Non-pigmented ciliary epithelial cell (primary cell): ENCODE measurements around the gene TOMM20.
"Not testable (repeated sequence)": the region's sequence is repeated elsewhere in the genome, so short reads cannot be mapped to it uniquely, and the experiment has no call there.

Experiments
- DNase-seq: peaks from one replicate; pipeline ENCODE4 v3.0.0-alpha.2; 2010; ENCODE audit warnings: low read depth

The TOMM20 gene

DNA sequence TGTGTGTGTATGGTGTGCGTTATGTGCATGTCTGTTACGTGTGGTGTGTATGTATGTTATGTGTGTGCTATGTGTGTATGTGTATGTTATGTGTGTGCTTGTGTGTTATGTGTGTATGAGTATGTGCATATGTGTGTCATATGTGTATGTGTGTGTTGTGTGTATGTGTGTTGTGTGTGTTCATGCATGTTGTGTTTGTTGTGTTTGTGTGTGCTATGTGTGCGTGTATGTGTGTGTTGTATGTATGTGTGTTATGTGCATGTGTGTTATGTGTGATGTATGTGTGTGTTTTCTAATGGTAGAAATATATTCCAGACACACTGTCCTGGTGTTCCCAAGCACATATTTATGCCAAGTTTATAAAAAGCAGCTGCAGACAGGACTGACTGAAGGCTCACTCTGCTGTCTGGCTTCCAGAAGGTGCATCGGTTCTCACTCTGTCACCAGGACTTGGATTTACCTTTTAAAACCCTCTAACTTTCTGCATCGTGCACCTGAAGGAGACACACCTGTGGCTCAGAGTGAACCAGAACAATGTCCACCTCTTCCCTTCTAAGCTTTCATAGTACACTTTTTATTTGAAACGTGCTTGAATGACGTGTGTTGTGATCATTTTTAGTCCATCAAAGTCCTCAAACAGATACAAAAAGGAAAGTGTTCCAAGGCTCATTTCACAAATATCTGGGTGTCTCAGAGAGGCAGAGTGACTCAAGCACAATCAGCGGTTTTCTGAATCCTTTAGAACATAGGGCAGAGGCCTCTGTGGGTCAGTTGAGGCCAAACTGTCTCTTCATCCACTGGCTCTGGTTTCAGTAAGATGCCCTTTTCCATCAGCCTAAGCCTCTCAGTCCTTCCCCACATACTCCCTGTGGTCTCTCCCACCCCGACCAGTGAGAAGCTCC, 49.9 kb downstream of the TOMM20 start:
- no peak for DNase-seq

DNA sequence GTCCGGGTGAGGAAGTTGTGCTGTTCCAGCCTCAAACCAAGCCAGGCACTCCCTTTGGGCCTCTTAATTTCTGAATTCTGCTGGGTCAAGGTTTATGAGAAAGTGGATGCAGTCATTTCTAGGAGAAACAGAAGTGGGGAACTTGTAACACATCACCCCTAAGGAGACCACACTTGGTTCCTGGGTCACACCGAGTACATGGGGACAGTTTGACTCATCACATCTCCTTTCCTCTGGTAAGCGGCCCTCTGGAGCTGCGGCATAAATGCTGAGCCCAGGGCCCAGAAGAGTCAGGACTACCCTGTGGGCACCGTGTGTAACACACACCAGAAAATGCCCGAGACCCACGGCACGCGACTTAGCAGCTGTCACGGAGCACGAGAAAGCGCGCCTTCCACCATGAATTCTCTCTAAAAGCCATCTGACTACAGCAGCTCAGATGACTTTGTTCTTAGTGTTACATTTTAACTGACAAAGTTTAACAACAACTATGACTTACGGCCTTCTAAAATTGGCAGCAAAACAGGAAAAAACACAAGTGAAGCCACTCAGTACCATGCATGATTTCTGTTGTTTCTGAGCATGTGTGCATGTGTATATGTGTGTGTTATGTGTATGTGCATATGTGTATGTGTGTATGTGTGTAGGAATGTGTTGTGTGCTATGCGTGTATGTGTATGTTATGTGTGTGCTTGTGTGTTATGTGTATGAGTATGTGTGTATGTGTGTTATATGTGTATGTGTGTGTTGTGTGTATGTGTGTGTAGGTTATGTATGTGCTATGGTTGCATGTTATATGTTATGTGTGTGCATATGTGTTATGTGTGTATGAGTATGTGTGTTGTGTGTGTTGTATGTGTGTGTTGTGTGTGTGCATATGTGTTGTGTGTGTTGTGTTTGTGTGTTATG, 50.8 kb downstream of the TOMM20 start:
- DNase-seq, result no peak

DNA sequence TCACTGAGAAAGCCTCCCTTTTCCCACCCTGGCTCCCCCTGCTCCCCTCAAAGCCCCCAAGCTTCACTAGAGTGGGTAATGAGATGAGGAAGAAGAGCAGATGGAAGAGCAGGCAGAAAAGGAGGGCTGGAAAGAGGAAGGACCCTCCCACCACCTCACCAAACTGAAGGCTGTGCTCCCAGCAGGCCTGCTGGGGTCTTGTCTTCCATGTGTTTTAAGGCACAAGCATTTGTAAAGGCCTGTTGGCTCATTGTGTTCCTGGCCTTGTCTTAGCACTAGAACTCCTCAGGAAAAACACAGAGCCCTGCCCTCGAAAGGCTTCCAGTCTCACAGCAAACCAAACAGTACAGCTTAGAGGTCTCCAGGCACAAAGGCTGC, 51.5 kb downstream of the TOMM20 start:
- no peak for DNase-seq

DNA sequence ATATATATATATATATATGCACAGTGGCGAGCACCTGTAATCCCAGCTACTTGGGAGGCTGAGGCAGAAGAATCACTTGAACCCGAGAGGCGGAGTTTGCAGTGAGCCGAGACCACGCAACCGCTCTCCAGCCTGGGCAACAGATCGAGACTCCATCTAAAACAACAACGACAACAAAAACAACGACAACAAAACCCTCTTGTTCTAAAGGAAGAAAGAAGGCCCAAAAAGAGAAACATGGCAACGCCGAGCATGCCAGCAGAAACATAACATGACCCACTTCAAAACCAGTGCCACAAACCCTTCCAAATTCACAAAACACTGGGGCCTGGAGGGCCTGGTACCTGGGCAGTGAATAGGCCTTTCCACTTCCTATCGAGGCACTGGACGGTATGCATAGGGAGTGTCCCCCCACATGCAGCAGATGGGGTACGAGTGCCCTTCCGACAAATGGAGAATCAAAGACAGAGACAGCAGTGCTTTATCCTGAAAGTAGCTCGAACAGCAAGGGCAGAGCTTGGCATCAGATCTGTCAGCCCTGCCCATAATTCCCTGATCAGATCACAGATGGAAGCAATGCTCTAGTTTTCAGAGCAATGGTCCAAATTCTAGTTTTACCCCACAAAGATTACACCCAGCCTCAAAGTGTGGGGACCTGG, 52.0 kb downstream of the TOMM20 start:
- DNase-seq, result no peak

DNA sequence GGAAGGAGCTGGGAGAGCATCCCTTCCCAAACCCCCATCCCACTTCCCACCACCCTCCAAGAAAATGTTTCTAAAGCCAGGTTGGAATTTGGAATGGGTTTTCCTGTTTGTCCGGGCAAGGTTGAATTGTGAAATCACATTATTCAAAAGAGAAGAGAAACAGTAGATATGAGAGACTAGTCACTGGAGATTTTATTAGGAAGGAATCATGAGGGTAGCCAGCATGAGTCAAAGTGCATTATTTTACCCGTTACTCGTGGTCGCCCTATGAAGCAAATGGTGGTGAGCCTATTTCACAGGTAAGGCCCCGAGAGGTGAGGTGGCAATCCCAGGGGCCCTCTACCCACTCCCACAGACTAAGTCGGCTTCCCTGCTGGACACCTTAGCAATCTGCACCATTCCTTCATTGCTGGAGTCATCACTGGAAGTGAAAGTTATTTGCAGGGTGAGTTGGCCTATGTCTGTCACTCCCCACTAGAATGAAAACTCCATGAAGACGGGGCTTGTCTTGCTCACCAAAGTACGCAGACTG, 52.8 kb downstream of the TOMM20 start:
- DNase-seq, result no peak

DNA sequence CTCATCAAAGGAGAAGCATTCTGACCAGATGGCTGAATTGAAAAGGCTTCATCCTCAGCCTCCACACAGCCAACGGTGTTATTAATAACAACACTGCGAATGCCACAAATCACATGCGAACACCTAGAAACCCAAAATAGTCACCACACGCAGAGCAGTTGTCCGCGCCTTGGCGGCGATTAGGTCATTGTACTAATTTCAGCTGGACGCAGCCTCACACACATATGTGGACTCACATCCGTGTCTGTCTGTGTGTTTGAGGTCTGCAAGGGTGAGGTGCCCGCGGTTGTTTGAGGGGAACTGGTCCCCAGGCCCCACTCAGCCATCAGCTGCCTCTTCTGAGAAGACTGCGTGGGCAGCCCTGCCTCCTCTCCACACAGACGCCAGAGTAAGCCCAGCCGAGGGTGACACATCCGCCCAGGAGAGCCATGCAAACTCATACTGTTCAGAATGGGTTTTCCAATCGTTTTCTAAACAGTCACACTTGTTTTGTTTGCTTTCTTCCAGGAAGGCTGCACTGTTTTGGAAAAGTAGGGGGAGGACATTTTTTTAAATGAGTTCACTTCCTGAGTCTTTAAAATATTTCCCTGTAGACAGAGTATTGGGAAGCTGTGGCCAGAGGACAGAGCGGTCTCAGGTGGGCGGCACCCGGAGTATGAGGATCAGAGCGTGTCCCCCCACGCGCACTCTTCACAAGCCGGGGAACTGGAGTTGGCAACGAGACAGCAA, 53.4 kb downstream of the TOMM20 start:
- DNase-seq, result no peak

DNA sequence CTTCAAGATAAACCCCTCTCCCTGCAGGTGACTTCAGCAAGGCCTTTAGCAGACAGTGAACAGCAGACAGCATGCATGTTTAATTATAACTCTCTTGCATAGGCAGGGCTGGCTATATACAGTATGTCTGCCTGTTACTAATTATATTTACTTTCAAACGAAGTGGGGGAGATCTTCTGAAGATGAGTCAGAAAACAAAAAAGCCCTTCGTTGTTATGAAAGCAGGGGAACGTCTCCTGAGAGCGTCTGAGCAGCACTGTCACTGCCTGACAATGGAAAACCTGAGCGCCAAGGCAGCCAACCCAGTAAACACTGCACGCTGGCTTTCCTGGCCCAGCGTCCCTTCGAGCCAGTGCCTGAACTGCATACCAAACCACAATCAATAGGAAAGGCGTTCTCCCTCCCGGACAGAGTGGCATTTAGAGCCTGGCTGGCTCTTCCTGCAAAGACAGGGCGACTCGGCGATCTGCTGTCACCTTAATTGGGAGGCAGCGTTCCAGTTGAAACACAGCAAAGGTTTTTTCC, 54.1 kb downstream of the TOMM20 start:
- no peak for DNase-seq

DNA sequence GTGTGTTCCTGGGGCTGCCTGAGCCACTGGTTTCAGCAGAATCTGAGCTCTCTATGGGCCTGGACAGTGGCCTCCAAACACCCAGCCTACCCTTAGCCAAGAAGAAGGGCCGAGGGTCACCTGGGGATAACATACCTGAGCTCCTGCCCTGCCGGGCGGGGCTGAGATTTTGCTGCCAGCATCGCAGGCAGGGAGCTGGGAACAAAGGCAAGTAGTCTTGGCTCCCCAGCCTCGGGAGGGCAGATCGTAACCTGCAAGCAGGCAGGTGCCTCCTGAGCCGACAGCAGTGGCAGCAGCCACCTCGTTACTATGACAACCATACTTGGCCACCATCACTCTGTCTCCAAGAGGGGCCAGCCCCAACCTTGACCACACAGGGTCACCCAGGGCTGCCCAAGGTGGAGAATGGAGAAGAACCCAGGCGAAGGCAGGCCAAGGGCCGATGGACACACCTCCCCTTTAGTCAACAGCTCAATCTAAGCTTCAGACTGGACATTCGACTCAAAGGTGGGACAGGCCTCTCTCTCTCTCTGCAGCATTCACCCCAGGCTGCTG, 54.6 kb downstream of the TOMM20 start:
- no peak for DNase-seq

DNA sequence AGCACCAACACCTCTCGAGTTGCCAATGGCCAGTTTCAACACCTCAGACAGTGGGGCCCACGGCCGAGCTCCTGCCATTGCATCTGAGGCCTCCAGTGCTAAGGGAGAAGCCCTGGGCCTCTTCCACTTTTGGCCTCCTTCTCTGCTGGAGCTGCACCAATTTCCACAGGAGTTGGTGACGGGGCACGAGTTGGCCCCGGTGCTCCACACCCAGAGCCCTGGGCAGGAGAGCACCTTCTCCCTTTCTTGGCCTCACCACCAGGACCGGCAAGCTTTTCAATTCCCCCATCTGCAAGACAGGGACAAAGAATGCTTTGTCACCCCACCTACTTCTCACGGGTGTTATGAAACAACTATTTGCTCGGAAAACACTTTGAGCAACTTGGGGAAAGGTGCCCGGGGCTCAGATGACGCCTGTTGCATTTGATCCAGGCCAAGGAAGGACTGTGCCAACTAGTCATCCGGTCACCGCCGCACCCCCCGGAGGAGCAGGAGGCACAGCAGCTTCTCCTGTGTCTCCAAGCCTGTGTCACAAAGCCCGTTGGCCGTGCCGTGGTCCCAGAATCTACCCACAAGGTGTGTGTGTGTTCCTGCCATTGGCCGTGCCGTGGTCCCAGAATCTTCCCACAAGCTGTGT, 55.2 kb downstream of the TOMM20 start:
- no peak for DNase-seq

DNA sequence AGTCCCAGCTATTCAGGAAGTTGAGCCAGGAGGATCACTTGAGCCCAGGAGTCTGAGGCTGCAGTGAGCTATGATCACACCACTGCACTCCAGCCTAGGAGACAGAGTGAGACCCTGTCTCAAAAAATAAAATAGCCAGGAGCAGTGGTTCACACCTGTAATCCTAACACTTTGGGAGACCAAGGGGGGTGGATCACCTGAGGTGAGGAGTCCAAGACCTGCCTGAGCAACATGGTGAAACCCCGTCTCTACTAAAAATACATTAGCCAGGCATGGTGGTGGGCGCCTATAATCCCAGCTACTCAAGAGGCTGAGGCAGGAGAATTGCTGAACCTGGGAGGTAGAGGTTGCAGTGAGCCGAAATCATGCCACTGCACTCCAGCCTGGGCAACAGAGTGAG, 56.1 kb downstream of the TOMM20 start:
- DNase-seq, result not testable (repeated sequence)

DNA sequence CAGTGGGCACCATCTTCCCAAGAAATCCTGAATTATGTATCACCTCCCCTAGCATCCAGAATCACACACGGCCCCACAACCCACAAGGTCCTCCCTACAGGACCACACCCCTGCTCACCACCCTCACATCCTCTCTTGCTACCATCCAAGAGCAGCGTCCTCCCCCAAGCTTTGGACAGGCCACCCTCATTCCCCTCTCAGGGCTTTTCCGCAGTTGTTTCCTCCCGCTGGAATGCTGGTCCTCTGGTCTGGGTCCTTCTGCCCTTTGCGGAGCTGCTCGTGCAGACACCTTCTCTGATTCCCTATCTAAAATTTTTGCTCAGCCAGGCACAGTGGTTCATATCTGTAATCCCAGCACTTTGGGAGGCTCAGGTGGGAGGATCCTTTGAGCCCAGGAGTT, 56.5 kb downstream of the TOMM20 start:
- DNase-seq, result no peak

DNA sequence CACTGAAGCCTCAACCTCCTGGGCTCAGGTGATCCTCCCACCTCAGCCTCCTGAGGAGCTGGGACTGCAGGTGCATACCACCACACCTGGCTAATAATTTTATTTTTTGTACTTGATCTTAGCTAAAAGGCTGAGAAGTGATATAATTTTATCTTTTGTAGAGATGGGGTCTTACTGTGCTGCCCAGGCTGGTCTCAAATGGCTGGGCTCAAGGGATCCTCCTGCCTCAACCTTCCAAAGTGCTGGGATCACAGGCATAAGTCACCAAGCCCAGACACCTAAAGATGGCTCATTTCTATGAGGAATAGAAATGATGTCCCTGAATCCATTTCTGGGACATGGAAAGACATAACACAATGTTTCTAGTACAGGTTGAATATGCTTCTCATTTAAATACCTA, 57.8 kb downstream of the TOMM20 start:
- DNase-seq, result no peak

DNA sequence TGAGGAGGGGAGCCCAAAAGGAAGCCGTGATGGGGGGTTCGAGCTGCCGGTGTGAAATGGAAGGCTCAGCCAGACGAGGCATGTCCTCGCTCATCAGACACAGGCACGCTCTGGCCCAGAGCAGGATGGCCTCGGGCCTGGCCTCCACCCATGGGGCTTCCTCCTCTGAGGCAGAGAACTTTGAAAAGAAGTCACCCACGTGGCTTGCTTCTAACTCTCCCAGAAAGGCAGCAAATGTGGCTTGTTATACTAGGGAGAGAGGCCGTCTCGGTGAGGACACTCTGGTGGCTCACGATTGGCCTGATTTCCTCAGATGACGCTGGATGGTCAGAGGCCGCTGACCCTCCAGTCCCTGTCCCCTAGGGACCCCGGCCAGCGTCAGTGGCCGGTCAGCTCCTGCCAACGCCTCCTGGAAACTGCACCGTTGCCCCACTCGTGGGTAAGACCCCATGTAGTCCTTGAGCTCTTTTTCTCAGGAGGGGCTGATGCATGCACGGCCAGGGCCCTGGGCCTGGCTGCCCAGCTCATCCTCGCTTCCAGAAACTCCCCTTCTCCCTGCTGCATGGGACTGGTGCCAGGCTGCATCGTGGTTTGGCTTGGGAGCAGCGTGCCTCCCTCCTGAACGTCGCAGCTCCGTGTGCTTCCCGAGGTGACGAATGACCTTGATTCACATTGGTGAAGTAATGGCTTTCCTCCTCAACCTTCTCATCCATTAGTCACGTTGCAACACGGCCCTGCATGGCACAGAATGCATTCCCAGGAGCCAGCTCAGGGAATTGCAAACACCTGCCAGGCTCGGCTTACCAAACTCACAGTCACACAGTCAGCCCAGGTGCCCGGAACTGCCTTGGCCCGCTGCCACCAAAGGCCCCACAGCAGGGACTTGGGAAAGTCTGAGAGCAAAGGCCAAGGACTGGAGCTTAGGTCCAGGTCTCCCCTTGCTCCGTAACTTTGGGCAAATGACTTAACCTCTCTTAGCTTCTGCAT, 58.8 kb downstream of the TOMM20 start:
- no peak for DNase-seq

DNA sequence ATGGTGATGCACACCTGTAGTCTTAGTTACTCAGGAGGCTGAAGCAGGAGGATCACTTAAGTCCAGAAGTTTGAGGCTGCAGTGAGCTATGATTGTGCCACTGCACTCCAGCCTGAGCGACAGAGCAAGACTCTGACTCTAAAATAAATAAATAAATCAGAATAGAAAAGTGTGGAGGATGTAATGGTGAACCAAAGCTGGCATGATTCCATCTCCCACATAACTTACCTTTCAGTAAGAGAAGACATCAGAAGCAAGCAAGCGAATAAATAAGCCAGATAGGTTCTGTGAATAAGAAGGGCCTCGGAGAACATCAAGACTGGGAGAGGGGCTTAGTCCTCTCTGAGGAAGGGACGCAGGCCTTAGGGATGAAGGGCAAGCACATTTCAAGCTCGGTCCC, 59.5 kb downstream of the TOMM20 start:
- DNase-seq, result no peak

DNA sequence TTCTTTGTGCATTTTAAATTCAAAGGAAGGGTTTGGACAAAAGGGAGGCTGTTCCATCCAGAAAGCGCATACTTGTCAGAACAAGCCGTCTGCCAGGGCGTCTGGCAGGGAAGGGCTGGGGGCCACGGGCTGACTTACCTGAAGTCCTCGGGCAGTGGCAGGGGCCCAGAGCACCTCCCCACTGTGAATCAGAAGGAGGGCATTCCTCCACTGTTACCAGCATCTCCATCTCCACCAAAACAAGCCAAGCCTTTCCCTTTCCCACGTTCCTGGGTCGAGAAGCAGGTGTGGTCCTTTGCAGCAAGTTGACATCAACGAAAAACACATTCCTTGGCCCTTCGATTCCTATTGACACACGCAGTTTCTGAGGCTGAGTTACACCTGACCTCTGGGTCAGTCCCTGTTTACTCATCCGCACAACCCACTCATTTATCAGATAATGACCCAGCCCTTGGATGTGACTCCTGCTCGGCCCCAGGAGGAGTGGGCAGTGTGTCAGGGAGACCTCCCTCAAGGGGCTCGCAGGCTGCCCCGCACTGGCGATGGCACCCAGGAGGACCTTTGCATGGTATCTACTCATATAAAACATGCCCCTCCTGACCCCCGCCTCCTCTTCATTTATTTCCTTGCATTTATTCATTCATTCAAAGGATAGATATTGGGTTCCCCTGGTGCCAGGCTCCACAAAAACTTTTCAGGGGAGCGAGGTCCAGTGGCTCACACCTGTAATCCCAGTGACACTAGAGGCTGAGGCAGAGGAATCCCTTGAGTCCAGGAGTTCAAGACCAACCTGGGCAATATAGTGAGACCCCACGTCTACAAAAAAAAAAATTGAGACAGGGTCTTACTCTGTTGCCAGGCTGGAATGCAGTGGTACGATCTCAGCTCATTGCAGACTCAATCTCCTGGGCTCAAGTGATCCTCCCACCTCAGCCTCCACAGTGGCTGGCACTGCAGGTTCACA, 60.2 kb downstream of the TOMM20 start:
- DNase-seq, result no peak

DNA sequence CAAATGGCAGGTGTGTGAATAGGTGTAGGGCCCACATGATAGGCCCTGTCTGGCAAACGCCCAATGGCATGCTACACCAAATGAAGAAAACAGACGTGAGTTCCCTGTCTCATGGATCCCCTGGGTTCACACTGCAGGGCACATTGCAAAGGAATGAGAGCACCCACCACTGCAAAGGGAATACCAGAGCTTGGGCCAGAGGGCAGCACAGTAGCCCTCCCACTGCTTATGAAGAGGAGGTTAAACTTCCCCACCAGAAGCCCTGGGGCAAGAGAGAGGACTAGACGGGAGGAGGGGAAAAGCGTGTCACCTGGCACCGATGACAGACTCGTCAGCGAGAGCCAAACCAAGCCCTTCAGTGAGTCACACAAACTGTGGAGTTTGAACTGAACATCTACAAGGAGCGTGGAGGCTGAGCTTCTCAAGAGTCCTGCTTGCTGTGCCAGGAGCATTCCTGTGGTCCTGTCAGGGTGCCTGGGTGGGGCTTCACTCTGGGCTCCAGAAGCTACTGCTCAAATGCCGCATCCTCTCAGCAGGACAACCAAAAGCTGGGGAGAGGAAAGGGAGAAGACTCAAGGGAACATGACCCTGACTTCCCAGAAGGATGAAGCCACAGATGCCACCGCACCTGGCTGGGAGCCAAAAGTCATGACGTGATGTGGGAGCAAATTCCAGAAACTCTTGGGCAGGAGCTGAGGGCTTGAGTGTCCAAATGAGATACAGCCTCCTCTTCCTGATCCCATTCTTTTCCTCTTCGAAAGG, 61.1 kb downstream of the TOMM20 start:
- peak; percentile 94 for DNase-seq

DNA sequence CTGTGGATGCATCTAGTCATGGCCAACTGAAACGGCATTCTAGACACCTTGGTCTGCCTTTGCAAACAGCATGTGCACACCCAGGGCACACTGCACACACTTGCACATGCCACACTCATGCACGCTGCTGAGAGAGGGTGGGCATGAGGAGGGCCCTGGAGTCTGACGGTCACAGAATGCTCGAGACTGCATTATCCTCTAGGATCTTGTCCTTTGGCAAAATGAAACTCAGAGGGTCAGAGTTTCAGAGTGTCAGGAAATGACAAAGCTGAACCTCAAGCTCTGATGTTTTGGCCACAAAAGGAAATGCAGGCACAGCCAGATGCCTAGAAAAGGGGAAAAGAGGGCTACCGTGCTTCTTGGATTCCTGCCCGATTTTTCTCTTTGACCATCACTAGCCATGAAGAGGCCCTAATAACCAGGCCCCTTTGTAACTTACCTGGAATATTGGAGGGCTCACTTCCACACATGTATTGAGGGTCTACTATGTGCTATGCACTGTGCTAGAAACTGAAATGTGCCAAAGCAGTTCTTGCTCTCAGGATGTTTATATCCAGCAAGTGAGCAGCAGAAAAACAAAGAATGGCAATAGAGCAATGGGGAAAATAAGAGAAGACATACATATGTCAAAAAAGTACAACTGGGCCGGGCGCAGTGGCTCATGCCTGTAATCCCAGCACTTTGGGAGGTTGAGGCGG, 65.4 kb downstream of the TOMM20 start:
- no peak for DNase-seq
